RCC 7860 (cell line): ENCODE data around the gene JADE3.
A peak's percentile ranks its signal among the peaks of the same experiment; 100 is the strongest.

Source experiments
- DNase-seq: peaks from one replicate; pipeline ENCODE4 v3.0.0-alpha.2; 2015; ENCODE audit warnings: low spot score
- FAIRE-seq: peaks from 2 replicates; lab custom pipeline; 2012; peaks lifted over from hg19 to GRCh38; lab: Jason Lieb, UNC

JADE3 gene

GRCh38 chrX:46992070-46992469 is 79.8 kb downstream of the JADE3 start:
- no peak for DNase-seq
- no peak for FAIRE-seq

- DNase-seq: no peak
- no peak for FAIRE-seq
These were observed 81.9 kb downstream of the JADE3 start for GRCh38 chrX:46994096-46994495.

- FAIRE-seq: no peak
- no peak for DNase-seq
These were observed 99.9 kb downstream of the JADE3 start for GRCh38 chrX:47012131-47012530.

- DNase-seq (no peak), FAIRE-seq (no peak)
These were observed 114.0 kb downstream of the JADE3 start for GRCh38 chrX:47026198-47026597.

GRCh38 chrX:47030339-47030738 is 118.1 kb downstream of the JADE3 start:
- FAIRE-seq (peak; percentile 91), DNase-seq (peak; percentile 36)

- no peak for FAIRE-seq
- no peak for DNase-seq
These were observed 135.8 kb downstream of the JADE3 start for GRCh38 chrX:47047989-47048388.

- FAIRE-seq: no peak
- no peak for DNase-seq
These were observed 147.1 kb downstream of the JADE3 start for GRCh38 chrX:47059142-47059874.

- no peak for FAIRE-seq
These were observed 148.5 kb downstream of the JADE3 start for GRCh38 chrX:47060708-47061107.

GRCh38 chrX:47061238-47061919 is 149.2 kb downstream of the JADE3 start:
- DNase-seq (no peak), FAIRE-seq (no peak)

More at GRCh38 chrX:47060708-47061107, 148.5 kb downstream of the JADE3 start:
- DNase-seq: no peak

GRCh38 chrX:47063179-47063578 is 151.0 kb downstream of the JADE3 start:
- no peak for FAIRE-seq

GRCh38 chrX:47068214-47068613 is 156.0 kb downstream of the JADE3 start:
- FAIRE-seq (no peak), DNase-seq (no peak)

More at GRCh38 chrX:47063179-47063578, 151.0 kb downstream of the JADE3 start:
- no peak for DNase-seq

GRCh38 chrX:47068720-47069119 is 156.5 kb downstream of the JADE3 start:
- FAIRE-seq (no peak), DNase-seq (no peak)

GRCh38 chrX:47078129-47079043 is 166.2 kb downstream of the JADE3 start, which contains the start of gene RGN:
Gene RGN (plus strand): TSS chrX:47078443. CDS start chrX:47081145, 2,702 bp downstream.
- no peak for DNase-seq
- FAIRE-seq: no peak

- no peak for DNase-seq
- no peak for FAIRE-seq
These were observed 168.1 kb downstream of the JADE3 start for GRCh38 chrX:47080215-47080914.

GRCh38 chrX:47080915-47081236 is 168.7 kb downstream of the JADE3 start:
- no peak for FAIRE-seq
- no peak for DNase-seq

GRCh38 chrX:47091149-47091775 is 179.0 kb downstream of the JADE3 start:
- FAIRE-seq (no peak), DNase-seq (no peak)

GRCh38 chrX:47093248-47093647 is 181.0 kb downstream of the JADE3 start:
- DNase-seq (no peak), FAIRE-seq (peak; percentile 86)

- DNase-seq (no peak), FAIRE-seq (no peak)
These were observed 181.6 kb downstream of the JADE3 start for GRCh38 chrX:47093860-47094259.

- FAIRE-seq (no peak), DNase-seq (no peak)
These were observed 184.8 kb downstream of the JADE3 start for GRCh38 chrX:47097018-47097417.
